Right lobe of liver (tissue), 6 donors: ENCODE measurements around the gene S1PR3. TPM values are rescaled to one million over a fixed set of nuclear protein-coding genes. Genes with fewer than 3 reads are reported as not detected.

ENCODE experiments used
- ATAC-seq, 4 donors: fragments of 200-7000 bp; cut with Tn5 transposase; one replicate each; pipeline ENCODE4 v1.9.1; 2020; ENCODE audit warnings: mild to moderate bottlenecking in 4 of 4, moderate library complexity in 4 of 4
- DNase-seq, 3 donors: peaks; one replicate each; pipeline ENCODE4 v3.0.0-alpha.2; 2020
- H3K27ac ChIP-seq, 3 donors: fragments of 200-600 bp; one replicate each; pipeline ENCODE4 v1.8.0; 2022
- H3K27me3 ChIP-seq, 2 donors: fragments of 200-600 bp; one replicate each; pipeline ENCODE4 v1.8.0; 2022
- H3K36me3 ChIP-seq, 4 donors: fragments of 200-600 bp; sonication (generic) in 1 of 4; one replicate each; pipeline versions ENCODE4 v1.5.1 to v1.8.0; 2017 to 2022; ENCODE audit warnings: control low read depth in 1 of 4
- H3K4me1 ChIP-seq, 4 donors: fragments of 200-600 bp; sonication (generic) in 1 of 4; one replicate each; pipeline versions ENCODE4 v1.5.1 to v1.8.0; 2017 to 2022; ENCODE audit warnings: control low read depth in 1 of 4
- H3K4me3 ChIP-seq, 3 donors: fragments of 200-600 bp; one replicate each; pipeline ENCODE4 v1.8.0; 2022
- H3K9me3 ChIP-seq, 4 donors: fragments of 200-600 bp; sonication (generic) in 1 of 4; one replicate each; pipeline versions ENCODE4 v1.5.1 to v1.8.0; 2017 to 2022; ENCODE audit warnings: control low read depth in 1 of 4
- CTCF ChIP-seq, 4 donors: fragments of 200-600 bp in 3 of 4; fragments of 450-650 bp in 1 of 4; IDR thresholded peaks; one replicate each; pipeline versions ENCODE4 v1.5.1 to v1.8.0; 2016 to 2022; ENCODE audit warnings: antibody characterized with exemption in 4 of 4, mild to moderate bottlenecking in 2 of 4
- POLR2A ChIP-seq: fragments of 450-650 bp; IDR thresholded peaks from one replicate; pipeline ENCODE4 v1.6.1; 2017; ENCODE audit warnings: antibody characterized with exemption, mild to moderate bottlenecking
- WGBS: methylation state at CpG from one replicate; pipeline ENCODE4 v1.1.6; 2018; ENCODE audit warnings: low coverage, low lambda C conversion rate; ENCODE audit not compliant: insufficient coverage; ENCODE audit errors: missing lambda C conversion rate; 5-methylcytosine and 5-hydroxymethylcytosine counted together
- intact Hi-C, 2 donors: fragments of 100-400 bp; cut with DNase I; formaldehyde crosslinking; loops; one replicate each; pipeline versions ENCODE4 v1.11.2 to v1.14.1; 2022
- total RNA-seq, 6 experiments: library from RNA; depleted of rRNA in 2 of 6; stranded (reverse); fragments of >200 nt in 2 of 6; fragmentation: NEBNext Ultra II Directional in 3 of 6; extraction: Animal tissue kit (Norgen Biotek cat#: 25700) in 3 of 6; gene quantifications; one replicate each; pipeline versions ENCODE4 v1.1.0 to v1.2.4, GENCODE V29; 2016 to 2023
- donor health status: DM: no; HTN: yes; CAD: no.
- donor health status: DM: no; HTN: no; CAD: no.
- donor health status: DM: no; HTN: no; CAD: no.
- donor health status: DM: no; HTN: yes; CAD: no.
- donor health status: DM: no; HTN: yes; CAD: no.

Gene S1PR3
- total RNA-seq, 6 experiments from 2014 or later: 1.0 to 9.5 (median 5.0) TPM

- no peak for DNase-seq
- H3K4me1 ChIP-seq: no peaks in the 10 kb centered on the region
- intact Hi-C loops: no loop called here
- TF ChIP-seq POLR2A (no peak), CTCF (IDR thresholded peaks at IDR 0.05) (no peak)
- H3K9me3 ChIP-seq: no peaks in the 10 kb centered on the region
- 25% methylated on average over 2 of the region's 2 CpGs for WGBS
- H3K27me3 ChIP-seq: no peaks in the 10 kb centered on the region
- H3K4me3 ChIP-seq: no peak overlapping the region
- H3K27ac ChIP-seq: no peak overlapping the region
- ATAC-seq: no peak
- no peaks in the 10 kb centered on the region for H3K36me3 ChIP-seq
Measured at GRCh38 chr9:88985616-88986015, 5.7 kb upstream of the S1PR3 start.

- WGBS: 62% methylated on average over 3 of the region's 3 CpGs
- no peak overlapping the region for H3K4me3 ChIP-seq
- no peak overlapping the region for H3K27ac ChIP-seq
- H3K36me3 ChIP-seq: no peaks in the 10 kb centered on the region
- intact Hi-C loops: no loop called here
- no peak for DNase-seq
- TF ChIP-seq POLR2A (no peak), CTCF (IDR thresholded peaks at IDR 0.05) (no peak)
- peaks cover 0 to 5% (median 0%) of the 10 kb centered on the region in 4 donors for H3K4me1 ChIP-seq
- ATAC-seq: no peak
- peaks cover 0 to 3% of the 10 kb centered on the region in 2 donors for H3K27me3 ChIP-seq
- H3K9me3 ChIP-seq: no peaks in the 10 kb centered on the region
Measured at GRCh38 chr9:88986776-88987175, 4.5 kb upstream of the S1PR3 start.

- WGBS: 63% methylated on average over 4 of the region's 4 CpGs
- H3K27me3 ChIP-seq: peaks cover 0 to 6% of the 10 kb centered on the region in 2 donors
- DNase-seq (no peak), ATAC-seq (no peak)
- H3K36me3 ChIP-seq: no peaks in the 10 kb centered on the region
- peaks cover 0 to 9% (median 0%) of the 10 kb centered on the region in 4 donors for H3K4me1 ChIP-seq
- TF ChIP-seq POLR2A (no peak), CTCF (IDR thresholded peaks at IDR 0.05) (no peak)
- H3K27ac ChIP-seq: no peak overlapping the region
- no peaks in the 10 kb centered on the region for H3K9me3 ChIP-seq
- intact Hi-C loops: no loop called here
- H3K4me3 ChIP-seq: no peak overlapping the region
Measured at GRCh38 chr9:88987661-88988060, 3.6 kb upstream of the S1PR3 start.

- TF ChIP-seq POLR2A (no peak), CTCF (IDR thresholded peaks at IDR 0.05) (no peak)
- Histone ChIP-seq H3K27me3 (peaks cover 0 to 6% of the 10 kb centered on the region in 2 donors), H3K36me3 (no peaks in the 10 kb centered on the region), H3K4me1 (peaks cover 0 to 21% (median 0%) of the 10 kb centered on the region in 4 donors), H3K27ac (no peak overlapping the region), H3K9me3 (no peaks in the 10 kb centered on the region), H3K4me3 (no peak overlapping the region)
- intact Hi-C loops: no loop called here
- ATAC-seq (no peak), DNase-seq (no peak)
- WGBS: 27% methylated on average over 7 of the region's 7 CpGs
Measured at GRCh38 chr9:88988796-88989641, 2.2 kb upstream of the S1PR3 start.
